ENCODE results near the gene IL17RA.
"Not testable (repeated sequence)": the region's sequence is repeated elsewhere in the genome, so short reads cannot be mapped to it uniquely, and the experiment has no call there.

IL17RA gene

GRCh38 chr22:17120711-17121232 is 36.0 kb downstream of the IL17RA start:
- DNase-seq (ENCODE audit: low read depth): no peak

- no peak for DNase-seq (ENCODE audit: low read depth)
Measured at GRCh38 chr22:17121233-17122195, 36.7 kb downstream of the IL17RA start, which contains the start of gene TMEM121B. TMEM121B (minus strand) TSS chr22:17121360; CDS start chr22:17121127, 233 bp downstream.

GRCh38 chr22:17130199-17130598 is 45.4 kb downstream of the IL17RA start:
- no peak for DNase-seq (ENCODE audit: low read depth)

- DNase-seq (ENCODE audit: low read depth): no peak
Measured at GRCh38 chr22:17131686-17132085, 46.9 kb downstream of the IL17RA start.

- DNase-seq (ENCODE audit: low read depth): no peak
Measured at GRCh38 chr22:17132112-17132511, 47.3 kb downstream of the IL17RA start.

- DNase-seq (ENCODE audit: low read depth): no peak
Measured at GRCh38 chr22:17133137-17133536, 48.3 kb downstream of the IL17RA start.

GRCh38 chr22:17135153-17135760 is 50.5 kb downstream of the IL17RA start:
- no peak for DNase-seq (ENCODE audit: low read depth)

GRCh38 chr22:17137170-17137569 is 52.4 kb downstream of the IL17RA start:
- DNase-seq (ENCODE audit: low read depth): no peak

GRCh38 chr22:17137861-17138425 is 53.1 kb downstream of the IL17RA start:
- DNase-seq (ENCODE audit: low read depth): no peak

GRCh38 chr22:17138513-17138912 is 53.7 kb downstream of the IL17RA start:
- DNase-seq (ENCODE audit: low read depth): no peak

GRCh38 chr22:17140022-17140421 is 55.2 kb downstream of the IL17RA start:
- no peak for DNase-seq (ENCODE audit: low read depth)

GRCh38 chr22:17140826-17141766 is 56.3 kb downstream of the IL17RA start:
- no peak for DNase-seq (ENCODE audit: low read depth)

- DNase-seq (ENCODE audit: low read depth): no peak
Measured at GRCh38 chr22:17143101-17143500, 58.3 kb downstream of the IL17RA start.

GRCh38 chr22:17143826-17144225 is 59.0 kb downstream of the IL17RA start:
- DNase-seq (ENCODE audit: low read depth): no peak

GRCh38 chr22:17145021-17145680 is 60.4 kb downstream of the IL17RA start:
- no peak for DNase-seq (ENCODE audit: low read depth)

- not testable (repeated sequence) for DNase-seq (ENCODE audit: low read depth)
Measured at GRCh38 chr22:17147458-17147857, 62.7 kb downstream of the IL17RA start.

- DNase-seq (ENCODE audit: low read depth): no peak
Measured at GRCh38 chr22:17149076-17149815, 64.4 kb downstream of the IL17RA start.

GRCh38 chr22:17152340-17152739 is 67.5 kb downstream of the IL17RA start:
- DNase-seq (ENCODE audit: low read depth): no peak

GRCh38 chr22:17152971-17153370 is 68.2 kb downstream of the IL17RA start:
- DNase-seq (ENCODE audit: low read depth): no peak

- DNase-seq (ENCODE audit: low read depth): no peak
Measured at GRCh38 chr22:17155941-17156340, 71.1 kb downstream of the IL17RA start.
